ENCODE data around the gene PIK3R1.

- TF ChIP-seq POLR2A (IDR thresholded peaks at IDR 0.05), result no peak
- TF ChIP-seq, protein P1, sequence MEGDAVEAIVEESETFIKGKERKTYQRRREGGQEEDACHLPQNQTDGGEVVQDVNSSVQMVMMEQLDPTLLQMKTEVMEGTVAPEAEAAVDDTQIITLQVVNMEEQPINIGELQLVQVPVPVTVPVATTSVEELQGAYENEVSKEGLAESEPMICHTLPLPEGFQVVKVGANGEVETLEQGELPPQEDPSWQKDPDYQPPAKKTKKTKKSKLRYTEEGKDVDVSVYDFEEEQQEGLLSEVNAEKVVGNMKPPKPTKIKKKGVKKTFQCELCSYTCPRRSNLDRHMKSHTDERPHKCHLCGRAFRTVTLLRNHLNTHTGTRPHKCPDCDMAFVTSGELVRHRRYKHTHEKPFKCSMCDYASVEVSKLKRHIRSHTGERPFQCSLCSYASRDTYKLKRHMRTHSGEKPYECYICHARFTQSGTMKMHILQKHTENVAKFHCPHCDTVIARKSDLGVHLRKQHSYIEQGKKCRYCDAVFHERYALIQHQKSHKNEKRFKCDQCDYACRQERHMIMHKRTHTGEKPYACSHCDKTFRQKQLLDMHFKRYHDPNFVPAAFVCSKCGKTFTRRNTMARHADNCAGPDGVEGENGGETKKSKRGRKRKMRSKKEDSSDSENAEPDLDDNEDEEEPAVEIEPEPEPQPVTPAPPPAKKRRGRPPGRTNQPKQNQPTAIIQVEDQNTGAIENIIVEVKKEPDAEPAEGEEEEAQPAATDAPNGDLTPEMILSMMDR (IDR thresholded peaks at IDR 0.05), result no peak
These were observed 75.3 kb downstream of the PIK3R1 start for GRCh38 chr5:68290847-68291246.
